Duodenal mucosa (tissue), 2 donors: ENCODE measurements around the gene RNU1-2.
"Not testable (repeated sequence)": the region's sequence is repeated elsewhere in the genome, so short reads cannot be mapped to it uniquely, and the experiment has no call there.

Source experiments
- H3K27ac ChIP-seq: one replicate; pipeline ENCODE4 v1.7.0; 2013; ENCODE audit warnings: low read depth, low read length
- H3K27me3 ChIP-seq, 2 donors: one replicate each; pipeline ENCODE4 v1.7.0; 2013; ENCODE audit warnings: low read length in 2 of 2, control low read depth in 1 of 2; ENCODE audit not compliant: insufficient read depth in 2 of 2, control insufficient read depth in 1 of 2
- H3K36me3 ChIP-seq, 2 donors: one replicate each; pipeline ENCODE4 v1.7.0; 2013; ENCODE audit warnings: low read length in 2 of 2, control low read depth in 1 of 2; ENCODE audit not compliant: insufficient read depth in 2 of 2, control insufficient read depth in 1 of 2
- H3K4me1 ChIP-seq, 2 donors: one replicate each; pipeline ENCODE4 v1.7.0; 2013; ENCODE audit warnings: low read length in 2 of 2, control low read depth in 1 of 2; ENCODE audit not compliant: insufficient read depth in 2 of 2, control insufficient read depth in 1 of 2
- H3K4me3 ChIP-seq, 2 donors: one replicate each; pipeline ENCODE4 v1.7.0; 2013; ENCODE audit warnings: low read length in 2 of 2, low read depth in 1 of 2
- H3K9ac ChIP-seq, 2 donors: one replicate each; pipeline ENCODE4 v1.7.0; 2013; ENCODE audit warnings: low read length in 2 of 2, low read depth in 1 of 2
- H3K9me3 ChIP-seq, 2 donors: one replicate each; pipeline ENCODE4 v1.7.0; 2013; ENCODE audit warnings: low read length in 2 of 2, control low read depth in 1 of 2; ENCODE audit not compliant: control insufficient read depth in 1 of 2

Gene RNU1-2

DNA sequence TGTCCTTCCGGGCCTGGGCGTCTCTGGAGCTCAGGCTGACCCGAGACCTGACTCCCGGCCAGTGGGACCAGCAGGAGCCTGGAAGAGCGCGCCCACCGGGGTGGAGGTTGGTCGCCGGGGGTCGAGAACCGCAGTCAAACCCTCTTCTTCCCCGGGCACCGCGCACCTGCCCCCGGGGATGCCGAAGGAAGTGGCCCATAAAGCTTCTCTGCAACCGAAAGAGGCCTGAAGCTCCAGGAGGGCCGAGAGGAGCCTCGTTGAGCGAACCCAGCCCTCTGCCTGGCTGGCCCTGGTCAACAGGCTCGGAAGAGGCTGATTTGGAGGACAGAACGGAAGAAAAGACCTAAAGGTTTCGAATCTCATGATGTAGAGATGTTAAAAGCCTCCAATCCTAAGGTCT, 24.6 kb upstream of the RNU1-2 start:
- not testable (repeated sequence) for H3K4me3 ChIP-seq, H3K4me1 ChIP-seq, H3K27me3 ChIP-seq, H3K27ac ChIP-seq, H3K9me3 ChIP-seq, H3K36me3 ChIP-seq, H3K9ac ChIP-seq

DNA sequence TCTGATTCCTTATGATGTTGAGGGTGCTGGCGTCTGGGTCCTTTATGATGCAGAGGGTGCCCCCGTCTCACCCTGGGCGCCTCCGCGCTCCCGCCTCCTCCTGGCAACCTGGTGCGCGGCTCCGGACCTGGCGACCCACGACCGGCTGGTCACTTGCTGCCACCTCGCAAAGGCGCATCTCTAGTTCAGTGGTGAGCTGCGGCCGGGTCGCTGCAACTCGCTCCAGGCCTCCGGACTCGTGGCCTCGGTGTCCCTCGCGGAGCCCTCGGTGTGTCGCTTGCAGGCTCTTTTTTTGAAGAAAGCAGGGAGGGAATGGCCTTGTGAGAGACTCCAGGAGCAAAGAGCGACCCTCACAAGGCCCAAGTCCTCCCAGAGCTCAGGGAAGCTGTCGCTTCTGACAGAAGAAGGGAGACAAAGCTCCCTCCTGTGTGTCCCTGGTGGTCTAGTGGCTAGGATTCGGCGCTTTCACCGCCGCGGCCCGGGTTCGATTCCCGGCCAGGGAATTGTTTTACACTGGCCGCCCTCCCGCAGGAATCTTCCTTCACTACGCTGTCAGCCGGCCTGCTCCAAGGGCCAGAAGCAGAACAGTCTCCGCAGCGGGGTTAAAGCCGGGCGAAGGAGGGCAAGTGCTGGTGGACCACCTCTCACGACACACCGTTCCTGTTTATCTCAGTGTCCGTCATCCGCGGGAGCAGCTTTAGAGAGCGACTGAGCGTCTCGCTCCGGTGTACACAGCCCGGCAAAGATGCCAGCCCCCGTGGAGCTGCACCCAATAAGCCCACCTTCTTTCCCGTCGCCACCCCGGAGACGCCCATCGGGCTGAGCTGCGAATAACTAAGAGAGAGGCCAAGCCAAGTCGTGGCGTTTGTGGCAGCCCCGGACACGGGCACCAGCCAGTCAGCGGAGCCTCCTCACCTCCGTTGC, 23.4 kb upstream of the RNU1-2 start:
- not testable (repeated sequence) for H3K9me3 ChIP-seq, H3K36me3 ChIP-seq, H3K27ac ChIP-seq, H3K4me1 ChIP-seq, H3K9ac ChIP-seq, H3K27me3 ChIP-seq
- H3K4me3 ChIP-seq: peak overlapping the region; percentile 29 to 44

DNA sequence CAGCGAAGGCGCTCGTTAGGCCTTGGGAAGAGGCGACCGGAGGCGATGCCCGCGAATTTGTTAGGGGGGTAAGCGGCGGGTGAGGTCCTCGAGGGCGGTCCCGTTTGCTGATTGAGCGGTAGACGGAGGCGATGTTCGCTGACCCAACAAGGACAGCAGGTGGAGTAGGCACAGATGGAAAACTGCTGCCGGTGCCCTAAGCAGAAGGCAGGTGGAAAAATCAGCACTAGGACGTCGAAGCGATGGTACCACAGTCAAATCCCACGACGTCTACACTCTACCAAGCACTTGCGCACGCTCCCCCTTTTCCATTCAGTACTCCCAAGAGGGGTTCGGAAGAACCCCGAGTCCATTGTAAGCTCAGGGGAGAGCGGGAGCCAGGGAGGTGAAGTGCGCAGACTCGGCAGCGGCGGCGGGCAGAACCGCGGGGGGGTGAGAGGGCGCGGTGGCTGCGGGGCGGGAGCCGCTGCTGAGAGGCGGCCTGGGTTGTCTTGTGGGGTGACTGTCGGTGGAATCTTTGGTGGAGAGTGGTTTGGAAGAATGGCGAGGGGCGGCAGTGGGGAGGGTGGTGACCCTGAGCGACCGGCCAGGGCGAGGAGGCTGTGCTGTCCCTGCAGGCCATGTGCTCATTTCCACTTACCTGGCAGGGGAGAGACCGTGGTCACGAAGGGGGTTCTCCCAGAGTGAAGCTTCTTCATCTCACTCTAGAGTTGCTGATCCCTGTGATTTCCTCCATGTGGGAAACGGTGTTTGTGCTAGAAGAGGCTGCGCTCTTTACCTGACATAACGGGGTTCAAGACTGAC, 22.5 kb upstream of the RNU1-2 start:
- H3K27ac ChIP-seq, H3K36me3 ChIP-seq, H3K27me3 ChIP-seq, H3K4me1 ChIP-seq, H3K9me3 ChIP-seq, H3K4me3 ChIP-seq, H3K9ac ChIP-seq: not testable (repeated sequence)

DNA sequence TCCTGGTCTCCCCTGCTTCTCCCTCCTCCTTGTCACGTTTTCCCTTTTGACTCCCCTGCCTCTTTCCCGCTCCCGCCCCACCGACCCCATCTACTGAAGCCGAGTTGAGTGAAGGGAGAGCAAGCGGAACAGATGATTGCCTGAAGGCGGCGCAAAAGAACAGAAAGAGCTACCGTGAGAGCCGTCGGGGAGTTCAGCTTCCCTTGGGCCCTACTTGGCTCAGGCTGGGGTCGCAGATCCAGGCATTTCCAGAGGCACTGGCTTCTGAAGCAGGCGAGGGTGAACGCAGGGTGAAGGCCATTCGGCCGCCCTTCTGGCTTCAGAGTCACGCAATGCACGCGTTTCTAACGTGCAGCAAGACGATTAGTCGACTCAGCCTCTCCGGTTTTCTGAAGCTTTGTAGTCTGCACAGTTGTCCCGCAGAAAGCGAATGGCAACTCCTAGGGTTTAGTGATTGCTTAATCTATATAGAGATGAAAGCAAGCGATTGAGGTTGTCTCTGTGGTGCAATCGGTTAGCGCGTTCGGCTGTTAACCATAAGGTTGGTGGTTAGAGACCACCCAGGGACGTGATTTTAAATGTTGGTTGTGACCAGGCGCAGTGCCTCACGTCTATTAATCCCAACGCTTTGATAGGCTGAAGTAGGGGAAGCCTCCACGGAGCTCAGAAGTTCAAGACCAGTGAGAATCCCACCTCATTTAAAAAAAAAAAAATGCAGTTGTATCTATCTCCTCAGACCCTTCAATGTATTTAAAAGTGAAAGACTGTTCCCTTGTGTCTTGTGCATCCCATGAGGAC, 20.6 kb upstream of the RNU1-2 start:
- not testable (repeated sequence) for H3K4me3 ChIP-seq, H3K36me3 ChIP-seq, H3K27me3 ChIP-seq, H3K27ac ChIP-seq, H3K4me1 ChIP-seq, H3K9me3 ChIP-seq, H3K9ac ChIP-seq

DNA sequence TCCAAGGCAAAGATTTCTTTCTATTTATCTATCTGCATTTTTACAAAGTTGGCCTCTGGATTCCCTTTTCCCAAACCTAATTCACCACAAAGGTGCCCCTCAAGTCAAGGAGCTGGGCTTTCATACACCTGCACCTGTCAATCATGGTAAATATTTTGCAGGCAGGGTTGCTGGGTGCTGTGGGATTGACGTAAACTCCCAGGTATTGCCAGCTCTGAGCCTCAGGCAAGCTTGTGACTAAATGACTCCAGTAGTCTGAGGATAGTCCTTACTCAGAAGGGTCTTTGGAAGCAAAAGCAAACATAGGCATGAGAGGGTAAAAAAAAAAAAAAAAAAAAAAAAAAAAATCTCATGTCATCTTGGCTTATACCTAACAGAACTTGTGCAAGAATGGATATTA, 14.0 kb upstream of the RNU1-2 start:
- H3K4me1 ChIP-seq, H3K4me3 ChIP-seq, H3K9ac ChIP-seq, H3K27me3 ChIP-seq, H3K9me3 ChIP-seq, H3K27ac ChIP-seq, H3K36me3 ChIP-seq: not testable (repeated sequence)

DNA sequence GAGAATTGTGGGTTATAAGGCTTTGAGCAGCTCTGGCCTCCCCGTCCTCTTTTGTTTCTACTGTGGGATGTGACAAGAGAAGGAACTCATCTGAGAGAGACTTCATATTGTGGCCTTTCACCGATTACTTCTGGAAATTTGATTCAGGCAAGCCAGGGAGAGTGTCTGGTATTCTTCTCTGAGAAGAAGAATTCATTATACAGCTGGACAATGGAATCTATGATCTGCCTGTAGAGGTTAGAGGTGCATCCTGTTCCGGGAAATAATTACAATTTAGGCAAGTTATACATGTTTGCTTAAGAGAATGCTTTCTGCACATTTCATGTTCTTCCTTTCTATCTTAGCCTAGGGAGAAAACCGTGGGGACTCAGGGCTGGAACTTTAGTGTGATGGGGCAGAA, 12.8 kb upstream of the RNU1-2 start:
- no peaks in the 10 kb centered on the region for H3K4me1 ChIP-seq
- H3K36me3 ChIP-seq: no peaks in the 10 kb centered on the region
- H3K27me3 ChIP-seq: peaks cover 0 to 4% of the 10 kb centered on the region in 2 donors
- H3K9me3 ChIP-seq: no peaks in the 10 kb centered on the region
- no peak overlapping the region for H3K9ac ChIP-seq
- no peak overlapping the region for H3K27ac ChIP-seq
- no peak overlapping the region for H3K4me3 ChIP-seq

DNA sequence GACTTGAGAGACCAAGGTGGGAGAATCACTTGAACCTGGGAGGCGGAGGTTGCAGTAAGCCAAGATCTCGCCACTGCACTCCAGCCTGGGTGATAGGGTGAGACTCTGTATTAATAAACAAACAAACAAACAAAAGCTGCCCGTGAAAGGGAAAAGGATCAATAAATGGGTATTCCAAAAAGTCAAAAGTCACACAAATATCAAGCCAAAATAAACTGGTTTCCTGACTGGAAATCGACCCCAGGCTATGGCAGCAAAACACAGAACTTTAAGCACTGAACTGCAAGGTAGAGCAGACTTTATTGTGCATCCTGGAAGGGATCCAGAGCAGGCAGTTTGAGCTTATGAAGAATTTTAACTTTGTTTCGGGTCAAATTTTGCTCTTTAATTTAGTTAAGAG, 11.3 kb upstream of the RNU1-2 start:
- H3K27me3 ChIP-seq, H3K9ac ChIP-seq, H3K9me3 ChIP-seq, H3K36me3 ChIP-seq, H3K4me1 ChIP-seq, H3K27ac ChIP-seq, H3K4me3 ChIP-seq: not testable (repeated sequence)

DNA sequence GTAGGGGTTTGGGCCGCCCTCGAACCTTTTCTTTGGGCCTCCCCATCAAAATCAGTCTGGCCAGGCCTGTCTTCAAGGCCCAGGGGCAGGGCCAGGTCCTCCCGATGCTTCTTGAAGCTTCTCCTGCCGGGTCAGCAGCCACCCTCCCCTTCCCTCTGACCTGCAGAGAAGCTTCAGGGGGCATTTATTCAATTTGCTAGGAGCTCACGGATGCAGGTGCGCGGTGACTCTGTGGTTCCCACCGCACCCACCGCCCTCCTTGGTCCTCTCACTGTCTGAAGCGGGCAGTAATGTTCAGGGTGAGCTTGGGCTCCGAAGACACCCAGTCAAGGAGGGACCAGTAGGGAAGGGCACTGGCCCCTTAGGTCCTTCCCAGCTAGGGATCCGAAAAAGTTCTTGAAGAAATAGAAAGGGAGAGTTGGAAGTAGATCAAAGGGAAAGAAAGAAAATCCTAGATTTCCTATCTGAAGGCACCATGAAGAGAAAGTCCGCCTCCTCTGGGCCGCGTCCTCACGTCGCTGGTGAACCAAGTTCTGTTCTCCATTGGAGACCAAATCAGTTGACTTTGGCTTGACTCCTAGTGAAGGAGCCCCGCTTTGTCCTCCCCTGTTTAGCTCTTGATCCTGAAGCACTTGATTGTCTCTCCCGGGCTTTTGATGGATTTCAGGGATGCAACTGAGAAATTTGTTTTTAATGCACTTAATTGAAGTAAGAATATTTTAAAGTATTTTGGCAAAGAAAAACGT, 8.7 kb upstream of the RNU1-2 start:
- no peak overlapping the region for H3K27ac ChIP-seq
- no peaks in the 10 kb centered on the region for H3K36me3 ChIP-seq
- peaks cover 0 to 11% of the 10 kb centered on the region in 2 donors for H3K4me1 ChIP-seq
- H3K4me3 ChIP-seq: no peak overlapping the region
- no peaks in the 10 kb centered on the region for H3K9me3 ChIP-seq
- no peaks in the 10 kb centered on the region for H3K27me3 ChIP-seq
- H3K9ac ChIP-seq: no peak overlapping the region

DNA sequence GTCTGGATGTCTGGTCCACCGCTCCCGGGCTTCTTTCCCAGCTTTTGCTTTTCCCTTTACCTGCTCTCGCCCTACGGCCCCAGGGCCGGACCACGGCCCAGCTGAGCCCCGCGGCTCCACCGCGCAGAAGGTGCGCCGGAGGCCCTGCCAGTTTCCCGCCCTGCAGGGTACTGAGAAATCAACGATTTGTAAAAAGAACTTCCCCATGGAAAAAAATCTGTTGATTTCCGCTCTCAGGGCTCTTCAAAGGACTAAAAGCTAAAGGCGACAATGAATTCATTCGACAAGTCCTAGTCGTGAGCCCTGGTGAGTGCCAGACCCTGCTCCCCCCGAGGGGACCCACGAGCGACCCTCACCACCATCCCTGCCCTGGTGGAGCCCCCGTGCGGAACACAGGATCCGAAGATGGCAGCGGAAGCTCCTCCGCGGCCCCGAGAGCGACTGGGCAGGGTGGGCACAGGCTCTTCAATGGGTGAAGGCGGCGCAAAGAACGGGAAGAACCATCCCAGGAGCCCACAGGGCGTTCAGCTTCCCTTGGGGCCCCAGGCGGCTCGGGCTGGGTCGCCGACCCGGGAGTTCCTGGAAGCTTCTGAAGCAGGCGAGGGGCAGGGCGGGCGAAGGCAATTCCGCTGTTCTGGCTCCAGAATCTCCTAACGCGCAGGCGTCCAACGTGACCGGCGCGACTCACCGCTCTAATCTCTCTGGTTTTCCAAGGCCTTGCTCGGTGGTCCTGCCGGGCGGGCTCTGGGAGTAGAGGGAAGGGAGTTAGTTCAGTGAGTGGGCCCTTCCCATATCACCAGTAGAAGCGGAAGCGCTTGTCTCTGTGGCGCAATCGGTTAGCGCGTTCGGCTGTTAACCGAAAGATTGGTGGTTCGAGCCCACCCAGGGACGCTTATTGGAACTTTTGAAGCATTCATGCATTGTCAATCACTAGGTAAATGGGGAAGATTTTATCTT, 6.6 kb upstream of the RNU1-2 start:
- H3K27me3 ChIP-seq: no peaks in the 10 kb centered on the region
- H3K4me3 ChIP-seq: peak overlapping the region; percentile 70 to 82
- peaks cover 0 to 11% of the 10 kb centered on the region in 2 donors for H3K4me1 ChIP-seq
- peak overlapping the region; percentile 69 for H3K27ac ChIP-seq
- H3K9ac ChIP-seq: peak overlapping the region; percentile 83 to 94
- no peaks in the 10 kb centered on the region for H3K36me3 ChIP-seq
- H3K9me3 ChIP-seq: no peaks in the 10 kb centered on the region
